Stimulated activated CD8-positive, alpha-beta memory T cell treated with anti-CD3 and anti-CD28 coated beads, Interleukin-15, amount 100 ng/mL, for 48 hours (primary cell): ENCODE data around the gene PM20D2.

Experiments
- DNase-seq, 2 donors: peaks; one replicate each; pipeline ENCODE4 v3.0.0-alpha.2; 2020; ENCODE audit warnings: low read depth in 2 of 2

The PM20D2 gene

GRCh38 chr6:89200706-89201215 lies 54.9 kb downstream of the PM20D2 start:
- DNase-seq = no peak

- DNase-seq = no peak
Measured at GRCh38 chr6:89204096-89204495, 58.2 kb downstream of the PM20D2 start.

- no peak for DNase-seq
Measured at GRCh38 chr6:89205819-89206218, 60.0 kb downstream of the PM20D2 start.

GRCh38 chr6:89208551-89208950 lies 62.7 kb downstream of the PM20D2 start:
- DNase-seq = no peak

GRCh38 chr6:89209457-89209856 lies 63.6 kb downstream of the PM20D2 start:
- no peak for DNase-seq

GRCh38 chr6:89212472-89212871 lies 66.6 kb downstream of the PM20D2 start:
- DNase-seq = no peak

- no peak for DNase-seq
Measured at GRCh38 chr6:89214197-89214596, 68.3 kb downstream of the PM20D2 start.
